PFSK-1 (cell line): ENCODE data around the gene CCDC8.

Experiments used
- FOXP2 ChIP-seq: optimal IDR thresholded peaks from 2 replicates; pipeline ENCODE3; 2011; ENCODE audit warnings: borderline replicate concordance, control low read depth, inconsistent platforms; ENCODE audit not compliant: insufficient read depth; ENCODE audit errors: extremely low read length, extremely low read depth
- POLR2AphosphoS5 ChIP-seq: IDR thresholded peaks from 2 replicates; pipeline ENCODE4 v1.6.1; 2012; ENCODE audit warnings: low read depth, mild to moderate bottlenecking, control low read depth, low read length, moderate library complexity
- SIN3A ChIP-seq: IDR thresholded peaks from 2 replicates; pipeline ENCODE4 v1.6.1; 2012; ENCODE audit warnings: mild to moderate bottlenecking, low read length, moderate library complexity, borderline replicate concordance; ENCODE audit not compliant: insufficient read depth
- TAF1 ChIP-seq: IDR thresholded peaks from 2 replicates; pipeline ENCODE4 v1.6.1; 2012; ENCODE audit warnings: low read length, control low read depth, borderline replicate concordance; ENCODE audit not compliant: insufficient read depth
- TF ChIP-seq, protein P1 (sequence below), 2 experiments: IDR thresholded peaks; 2 replicates each; pipeline versions ENCODE4 v1.6.1 to v1.8.0; 2011 to 2012; ENCODE audit warnings: low read depth in 2 of 2, low read length in 2 of 2, control low read depth in 1 of 2, inconsistent platforms in 1 of 2, mild to moderate bottlenecking in 1 of 2, moderate library complexity in 1 of 2; ENCODE audit not compliant: insufficient read depth in 1 of 2

The CCDC8 gene

DNA sequence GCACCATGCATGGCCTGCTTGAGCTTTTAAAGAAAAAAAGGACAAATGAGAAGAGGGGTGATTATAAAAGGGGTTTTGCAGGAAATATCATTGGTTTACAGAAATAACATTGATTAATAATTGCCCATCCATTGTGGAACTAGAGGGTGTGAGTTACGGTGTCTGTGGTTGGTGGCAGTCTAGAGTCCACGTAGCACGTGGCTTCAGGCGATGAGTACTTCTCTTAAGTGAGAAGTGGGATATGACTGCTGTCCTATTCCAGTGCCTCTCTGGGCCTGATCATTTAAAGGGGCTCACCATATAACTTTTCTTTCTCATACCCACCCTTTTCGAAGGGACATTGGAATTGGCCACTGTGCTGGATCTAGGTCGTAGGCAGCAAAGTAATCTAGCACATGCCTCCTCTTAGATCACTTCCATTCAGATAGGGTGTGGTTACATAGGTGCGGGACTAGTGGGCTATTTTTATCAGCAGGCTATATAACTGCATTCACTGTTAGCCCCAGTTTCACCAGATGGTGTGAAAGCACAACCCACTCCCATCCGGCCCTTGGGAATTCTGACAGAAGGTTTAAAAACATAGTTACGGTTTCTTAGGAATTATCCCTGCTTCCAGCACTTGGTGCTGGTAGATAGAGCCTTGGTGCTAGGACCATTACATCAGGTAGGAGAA is 46.6 kb downstream of the CCDC8 start:
- TF ChIP-seq POLR2AphosphoS5 (no peak), TAF1 (no peak), SIN3A (no peak), FOXP2 (no peak)
- TF ChIP-seq, protein P1, sequence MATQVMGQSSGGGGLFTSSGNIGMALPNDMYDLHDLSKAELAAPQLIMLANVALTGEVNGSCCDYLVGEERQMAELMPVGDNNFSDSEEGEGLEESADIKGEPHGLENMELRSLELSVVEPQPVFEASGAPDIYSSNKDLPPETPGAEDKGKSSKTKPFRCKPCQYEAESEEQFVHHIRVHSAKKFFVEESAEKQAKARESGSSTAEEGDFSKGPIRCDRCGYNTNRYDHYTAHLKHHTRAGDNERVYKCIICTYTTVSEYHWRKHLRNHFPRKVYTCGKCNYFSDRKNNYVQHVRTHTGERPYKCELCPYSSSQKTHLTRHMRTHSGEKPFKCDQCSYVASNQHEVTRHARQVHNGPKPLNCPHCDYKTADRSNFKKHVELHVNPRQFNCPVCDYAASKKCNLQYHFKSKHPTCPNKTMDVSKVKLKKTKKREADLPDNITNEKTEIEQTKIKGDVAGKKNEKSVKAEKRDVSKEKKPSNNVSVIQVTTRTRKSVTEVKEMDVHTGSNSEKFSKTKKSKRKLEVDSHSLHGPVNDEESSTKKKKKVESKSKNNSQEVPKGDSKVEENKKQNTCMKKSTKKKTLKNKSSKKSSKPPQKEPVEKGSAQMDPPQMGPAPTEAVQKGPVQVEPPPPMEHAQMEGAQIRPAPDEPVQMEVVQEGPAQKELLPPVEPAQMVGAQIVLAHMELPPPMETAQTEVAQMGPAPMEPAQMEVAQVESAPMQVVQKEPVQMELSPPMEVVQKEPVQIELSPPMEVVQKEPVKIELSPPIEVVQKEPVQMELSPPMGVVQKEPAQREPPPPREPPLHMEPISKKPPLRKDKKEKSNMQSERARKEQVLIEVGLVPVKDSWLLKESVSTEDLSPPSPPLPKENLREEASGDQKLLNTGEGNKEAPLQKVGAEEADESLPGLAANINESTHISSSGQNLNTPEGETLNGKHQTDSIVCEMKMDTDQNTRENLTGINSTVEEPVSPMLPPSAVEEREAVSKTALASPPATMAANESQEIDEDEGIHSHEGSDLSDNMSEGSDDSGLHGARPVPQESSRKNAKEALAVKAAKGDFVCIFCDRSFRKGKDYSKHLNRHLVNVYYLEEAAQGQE (IDR thresholded peaks at IDR 0.05; ENCODE audit: insufficient read depth in 1 of 2, low read depth in 2 of 2, low read length in 2 of 2), result no peak

- TF ChIP-seq TAF1, result no peak
Measured at GRCh38 chr19:46365561-46365960, 47.8 kb downstream of the CCDC8 start.

DNA sequence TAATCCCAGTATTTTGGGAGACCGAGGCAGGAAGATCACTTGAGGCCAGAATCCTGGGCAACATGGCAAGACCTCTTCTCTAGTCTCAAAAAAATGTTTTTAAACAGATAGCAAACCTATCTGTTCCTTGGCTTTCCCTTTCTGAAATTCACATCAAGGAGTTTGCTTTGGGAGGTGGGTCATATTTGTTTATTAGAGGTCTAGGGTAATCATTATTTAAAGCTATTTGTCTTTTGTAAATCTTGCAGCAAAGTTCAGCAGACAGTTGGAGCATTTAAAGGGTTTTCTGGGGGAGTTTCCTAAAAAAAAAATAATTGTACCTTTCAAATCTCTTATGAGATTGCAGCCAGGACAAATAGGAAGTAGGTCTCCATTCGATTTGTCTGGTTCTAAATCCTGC is 49.0 kb downstream of the CCDC8 start:
- TF ChIP-seq TAF1, result no peak
- TF ChIP-seq POLR2AphosphoS5, result no peak
- no peak for TF ChIP-seq SIN3A
- TF ChIP-seq FOXP2, result no peak
- TF ChIP-seq, protein P1 (IDR thresholded peaks at IDR 0.05; ENCODE audit: insufficient read depth in 1 of 2, low read depth in 2 of 2, low read length in 2 of 2), result no peak

DNA sequence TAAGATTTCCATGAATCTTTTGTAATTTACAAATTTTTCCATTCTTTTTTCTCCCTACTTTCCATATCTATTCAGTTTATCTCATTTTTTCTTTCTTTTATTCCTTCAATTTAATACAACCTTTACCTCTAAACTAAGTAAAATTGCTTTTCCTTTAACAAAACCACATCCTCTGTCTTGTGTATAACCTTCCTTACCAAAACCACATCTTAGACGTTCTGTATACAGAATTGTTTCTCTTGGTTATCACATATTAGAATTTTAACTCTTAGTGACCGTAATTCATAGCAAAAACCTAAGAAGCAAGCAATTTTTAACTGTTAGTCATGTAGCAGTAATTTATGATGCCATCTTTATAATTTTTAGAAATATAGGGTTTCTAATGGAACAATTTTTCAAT is 51.4 kb downstream of the CCDC8 start:
- TF ChIP-seq FOXP2 (no peak), SIN3A (no peak), TAF1 (no peak), POLR2AphosphoS5 (no peak)
- TF ChIP-seq, protein P1 (IDR thresholded peaks at IDR 0.05; ENCODE audit: insufficient read depth in 1 of 2, low read depth in 2 of 2, low read length in 2 of 2), result no peak
